ENCODE measurements around the gene FBXW12. TPM values are rescaled to one million over a fixed set of nuclear protein-coding genes. Genes with fewer than 3 reads are reported as not detected.

Gene FBXW12
- total and polyA plus RNA-seq, 2 donors (not counting 1 experiment from before 2014, with no cell fraction given): not detected

DNA sequence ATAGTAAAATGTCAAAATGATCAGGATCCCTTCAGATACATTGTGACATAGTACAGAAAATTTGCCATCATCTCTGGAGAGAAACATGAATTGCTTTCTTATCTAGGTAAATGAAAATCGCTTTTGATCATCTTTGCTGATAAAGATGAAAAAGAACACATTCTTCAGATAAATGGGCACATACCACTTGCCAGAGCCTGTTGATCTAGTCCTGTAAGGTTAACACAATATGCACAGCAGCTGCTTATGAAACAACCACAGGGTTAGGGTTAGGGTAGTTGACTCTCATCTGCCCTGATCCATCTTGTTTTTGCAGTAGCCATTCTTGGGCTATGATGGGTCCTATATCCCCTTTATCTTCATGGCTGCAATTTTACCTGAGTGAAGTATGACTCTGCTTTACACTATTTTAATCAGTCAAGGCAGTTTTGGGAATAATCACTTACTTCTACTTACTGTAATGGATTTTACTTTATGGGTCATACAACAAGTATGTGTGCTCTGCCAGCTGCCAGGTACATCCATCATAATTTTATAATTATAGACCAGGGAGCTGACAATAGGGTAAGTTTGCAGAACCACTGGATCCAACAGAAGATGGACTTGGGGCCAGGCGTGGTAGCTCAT lies 26.0 kb upstream of the FBXW12 start:
- ATAC-seq (ENCODE audit: low read depth) (no peak), DNase-seq (no peak)
- ChIA-PET CTCF (no interaction called here), POLR2A (interaction anchor here (0.7 kb wide), 1 partner anchor 1160 kb away, joined by 3 read pairs; no protein-coding TSS in a partner anchor)
- Mint-ChIP-seq H3K4me3 (no peak overlapping the region), H3K9me3 (ENCODE audit: insufficient read depth) (no peaks in the 10 kb centered on the region), H3K27me3 (peaks cover 9% of the 10 kb centered on the region), H3K4me1 (no peaks in the 10 kb centered on the region), H3K27ac (no peak overlapping the region)
- 89% methylated on average over 1 of the region's 2 CpGs for WGBS (ENCODE audit: insufficient coverage)
- H2AFZ ChIP-seq (ENCODE audit: insufficient read depth, low read depth, low read length, poor library complexity, severe bottlenecking): no peak overlapping the region
- no peaks in the 10 kb centered on the region for H3K36me3 ChIP-seq (replicated peaks in 1 of 2; ENCODE audit: control extremely low read depth in 1 of 2, control insufficient read depth in 1 of 2, extremely low read depth in 1 of 2, insufficient read depth in 2 of 2, low read length in 1 of 2)
- H3K9ac ChIP-seq (ENCODE audit: low read length): no peak overlapping the region
- H3K27me3 ChIP-seq (replicated peaks in 1 of 4; ENCODE audit: control extremely low read depth in 1 of 4, control insufficient read depth in 3 of 4, insufficient read depth in 4 of 4, low read length in 3 of 4): peaks cover 0 to 4% (median 2%) of the 10 kb centered on the region in 4 experiments
- H3K4me1 ChIP-seq (ENCODE audit: control insufficient read depth in 2 of 2, insufficient read depth in 2 of 2, low read length in 2 of 2): no peaks in the 10 kb centered on the region
- H3K4me3 ChIP-seq (ENCODE audit: control extremely low read depth in 1 of 5, extremely low read depth in 1 of 5, insufficient read depth in 1 of 5, low read depth in 2 of 5, low read length in 4 of 5): no peak overlapping the region
- no peaks in the 10 kb centered on the region for H3K79me2 ChIP-seq (ENCODE audit: control insufficient read depth, insufficient read depth, low read length)
- no peak overlapping the region for H3K4me2 ChIP-seq (replicated peaks; ENCODE audit: low read depth, low read length, poor library complexity, severe bottlenecking)
- H3K9me3 ChIP-seq (ENCODE audit: control extremely low read depth in 1 of 3, control insufficient read depth in 2 of 3, insufficient read depth in 1 of 3, low read length in 2 of 3): no peaks in the 10 kb centered on the region
- no peak overlapping the region for H3K27ac ChIP-seq (ENCODE audit: low read length in 2 of 2)
- H4K20me1 ChIP-seq (ENCODE audit: control insufficient read depth, insufficient read depth, low read length, poor library complexity, severe bottlenecking): no peaks in the 10 kb centered on the region
- intact Hi-C loops (cut with micrococcal nuclease): no loop called here
- TF ChIP-seq, protein P1, sequence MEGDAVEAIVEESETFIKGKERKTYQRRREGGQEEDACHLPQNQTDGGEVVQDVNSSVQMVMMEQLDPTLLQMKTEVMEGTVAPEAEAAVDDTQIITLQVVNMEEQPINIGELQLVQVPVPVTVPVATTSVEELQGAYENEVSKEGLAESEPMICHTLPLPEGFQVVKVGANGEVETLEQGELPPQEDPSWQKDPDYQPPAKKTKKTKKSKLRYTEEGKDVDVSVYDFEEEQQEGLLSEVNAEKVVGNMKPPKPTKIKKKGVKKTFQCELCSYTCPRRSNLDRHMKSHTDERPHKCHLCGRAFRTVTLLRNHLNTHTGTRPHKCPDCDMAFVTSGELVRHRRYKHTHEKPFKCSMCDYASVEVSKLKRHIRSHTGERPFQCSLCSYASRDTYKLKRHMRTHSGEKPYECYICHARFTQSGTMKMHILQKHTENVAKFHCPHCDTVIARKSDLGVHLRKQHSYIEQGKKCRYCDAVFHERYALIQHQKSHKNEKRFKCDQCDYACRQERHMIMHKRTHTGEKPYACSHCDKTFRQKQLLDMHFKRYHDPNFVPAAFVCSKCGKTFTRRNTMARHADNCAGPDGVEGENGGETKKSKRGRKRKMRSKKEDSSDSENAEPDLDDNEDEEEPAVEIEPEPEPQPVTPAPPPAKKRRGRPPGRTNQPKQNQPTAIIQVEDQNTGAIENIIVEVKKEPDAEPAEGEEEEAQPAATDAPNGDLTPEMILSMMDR (IDR thresholded peaks at IDR 0.05): no peak
- TF ChIP-seq EZH2 (IDR thresholded peaks at IDR 0.05; ENCODE audit: borderline replicate concordance, insufficient read depth, low read depth, low read length, poor library complexity, severe bottlenecking): no peak

DNA sequence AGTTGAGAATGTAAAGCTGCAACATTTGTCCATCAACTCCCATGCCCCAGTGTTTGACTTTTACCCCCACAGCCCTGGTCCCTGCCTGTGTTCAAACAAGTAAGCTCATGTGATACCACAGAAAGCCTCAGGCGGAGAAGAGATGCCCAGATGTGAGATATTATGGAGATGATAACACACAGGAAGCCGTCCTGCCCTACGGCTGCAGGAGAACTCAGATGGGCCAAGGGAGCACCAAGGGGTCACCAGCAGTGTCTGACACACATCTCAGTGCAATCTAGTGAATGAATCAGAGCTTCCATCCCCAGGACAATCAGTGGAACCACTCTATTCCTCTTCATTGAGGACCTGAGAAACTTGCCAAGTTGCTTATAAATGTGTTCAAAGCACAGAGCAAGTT lies 24.5 kb upstream of the FBXW12 start:
- H3K9me3 ChIP-seq (ENCODE audit: control extremely low read depth in 1 of 3, control insufficient read depth in 2 of 3, insufficient read depth in 1 of 3, low read length in 2 of 3): no peaks in the 10 kb centered on the region
- Mint-ChIP-seq H3K27ac (no peak overlapping the region), H3K4me3 (no peak overlapping the region), H3K9me3 (ENCODE audit: insufficient read depth) (no peaks in the 10 kb centered on the region), H3K27me3 (peaks cover 15% of the 10 kb centered on the region), H3K4me1 (no peaks in the 10 kb centered on the region)
- H4K20me1 ChIP-seq (ENCODE audit: control insufficient read depth, insufficient read depth, low read length, poor library complexity, severe bottlenecking): no peaks in the 10 kb centered on the region
- CTCF ChIA-PET: no interaction called here
- no peak for TF ChIP-seq EZH2 (IDR thresholded peaks at IDR 0.05; ENCODE audit: borderline replicate concordance, insufficient read depth, low read depth, low read length, poor library complexity, severe bottlenecking)
- TF ChIP-seq, protein P1 (IDR thresholded peaks at IDR 0.05): no peak
- H3K27me3 ChIP-seq (replicated peaks in 1 of 4; ENCODE audit: control extremely low read depth in 1 of 4, control insufficient read depth in 3 of 4, insufficient read depth in 4 of 4, low read length in 3 of 4): peaks cover 0 to 4% (median 2%) of the 10 kb centered on the region in 4 experiments
- H3K9ac ChIP-seq (ENCODE audit: low read length): no peak overlapping the region
- H3K36me3 ChIP-seq (replicated peaks in 1 of 2; ENCODE audit: control extremely low read depth in 1 of 2, control insufficient read depth in 1 of 2, extremely low read depth in 1 of 2, insufficient read depth in 2 of 2, low read length in 1 of 2): no peaks in the 10 kb centered on the region
- DNase-seq (no peak), ATAC-seq (ENCODE audit: low read depth) (no peak)
- POLR2A ChIA-PET: no interaction called here
- intact Hi-C loops (cut with micrococcal nuclease): no loop called here
- no peak overlapping the region for H3K4me3 ChIP-seq (ENCODE audit: control extremely low read depth in 1 of 5, extremely low read depth in 1 of 5, insufficient read depth in 1 of 5, low read depth in 2 of 5, low read length in 4 of 5)
- no peaks in the 10 kb centered on the region for H3K79me2 ChIP-seq (ENCODE audit: control insufficient read depth, insufficient read depth, low read length)
- H2AFZ ChIP-seq (ENCODE audit: insufficient read depth, low read depth, low read length, poor library complexity, severe bottlenecking): no peak overlapping the region
- 96% methylated on average over 3 of the region's 3 CpGs for WGBS (ENCODE audit: insufficient coverage)
- H3K27ac ChIP-seq (ENCODE audit: low read length in 2 of 2): no peak overlapping the region
- no peak overlapping the region for H3K4me2 ChIP-seq (replicated peaks; ENCODE audit: low read depth, low read length, poor library complexity, severe bottlenecking)
- no peaks in the 10 kb centered on the region for H3K4me1 ChIP-seq (ENCODE audit: control insufficient read depth in 2 of 2, insufficient read depth in 2 of 2, low read length in 2 of 2)

Measured in B cell (primary cell).